ENCODE measurements around the gene SUSD1.

SUSD1 gene

DNA sequence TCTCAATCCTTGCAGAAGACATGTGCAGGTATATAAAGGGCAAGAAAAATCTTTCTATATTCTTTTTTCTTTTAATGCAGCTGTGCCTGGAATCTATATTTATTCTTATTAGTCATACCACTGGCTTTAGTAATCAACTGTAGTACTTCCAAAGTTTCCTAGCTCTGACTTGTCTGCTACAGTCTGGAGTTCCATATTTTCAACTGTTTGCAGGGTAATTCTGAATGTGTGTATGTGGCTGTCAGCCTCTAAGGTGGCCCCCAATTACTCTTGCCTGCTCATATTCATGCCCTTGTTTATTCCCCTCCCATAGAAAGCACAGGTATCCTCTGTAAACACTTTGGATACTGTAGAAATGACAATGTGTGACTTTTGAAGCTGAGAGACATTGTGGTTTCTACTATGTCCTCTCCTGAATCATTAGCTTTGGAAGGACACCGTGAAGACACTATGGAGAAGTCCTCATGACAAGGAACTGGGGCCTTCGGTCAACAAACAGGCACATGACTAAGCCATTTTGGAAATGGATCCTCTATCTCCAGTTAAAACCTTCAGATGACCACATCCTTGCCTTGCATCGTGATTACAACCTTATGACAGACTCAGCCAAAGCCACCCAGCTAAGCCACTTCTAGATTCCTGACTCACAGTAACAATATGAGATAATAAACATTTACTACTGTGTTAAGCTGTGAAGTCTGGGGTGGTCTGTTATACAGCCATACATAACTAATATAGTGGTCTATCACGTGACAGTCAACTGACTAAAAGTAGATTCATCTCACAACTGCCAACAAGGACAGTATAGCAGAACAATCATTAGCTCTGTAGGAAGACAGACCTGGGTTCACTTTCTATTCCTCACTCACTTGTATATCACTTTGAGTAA is 49.5 kb upstream of the SUSD1 start:
- Histone ChIP-seq H3K4me3 (ENCODE audit: low read depth, low read length) (no peak overlapping the region), H3K4me1 (ENCODE audit: control insufficient read depth, insufficient read depth, low read length) (no peaks in the 10 kb centered on the region), H3K36me3 (ENCODE audit: control insufficient read depth in 2 of 2, insufficient read depth in 1 of 2, low read length in 2 of 2) (peaks cover 0 to 20% of the 10 kb centered on the region in 2 experiments; a peak in 1 of 3 replicates), H3K27ac (ENCODE audit: extremely low read depth, low read depth, low read length) (no peak overlapping the region), H3K9me3 (ENCODE audit: control insufficient read depth, insufficient read depth, low read depth, low read length) (no peaks in the 10 kb centered on the region)
- TF ChIP-seq BCL11B (tag by site-specific recombination; IDR thresholded peaks at IDR 0.05; ENCODE audit: low read depth), result no peak
- TF ChIP-seq ZNF596 (tag by site-specific recombination; IDR thresholded peaks at IDR 0.05), result no peak
- no peak for TF ChIP-seq ZBTB21 (tag by site-specific recombination; IDR thresholded peaks at IDR 0.05)
- no peak for TF ChIP-seq ZNF791 (tag by site-specific recombination; IDR thresholded peaks at IDR 0.05)
- TF ChIP-seq, protein P1, sequence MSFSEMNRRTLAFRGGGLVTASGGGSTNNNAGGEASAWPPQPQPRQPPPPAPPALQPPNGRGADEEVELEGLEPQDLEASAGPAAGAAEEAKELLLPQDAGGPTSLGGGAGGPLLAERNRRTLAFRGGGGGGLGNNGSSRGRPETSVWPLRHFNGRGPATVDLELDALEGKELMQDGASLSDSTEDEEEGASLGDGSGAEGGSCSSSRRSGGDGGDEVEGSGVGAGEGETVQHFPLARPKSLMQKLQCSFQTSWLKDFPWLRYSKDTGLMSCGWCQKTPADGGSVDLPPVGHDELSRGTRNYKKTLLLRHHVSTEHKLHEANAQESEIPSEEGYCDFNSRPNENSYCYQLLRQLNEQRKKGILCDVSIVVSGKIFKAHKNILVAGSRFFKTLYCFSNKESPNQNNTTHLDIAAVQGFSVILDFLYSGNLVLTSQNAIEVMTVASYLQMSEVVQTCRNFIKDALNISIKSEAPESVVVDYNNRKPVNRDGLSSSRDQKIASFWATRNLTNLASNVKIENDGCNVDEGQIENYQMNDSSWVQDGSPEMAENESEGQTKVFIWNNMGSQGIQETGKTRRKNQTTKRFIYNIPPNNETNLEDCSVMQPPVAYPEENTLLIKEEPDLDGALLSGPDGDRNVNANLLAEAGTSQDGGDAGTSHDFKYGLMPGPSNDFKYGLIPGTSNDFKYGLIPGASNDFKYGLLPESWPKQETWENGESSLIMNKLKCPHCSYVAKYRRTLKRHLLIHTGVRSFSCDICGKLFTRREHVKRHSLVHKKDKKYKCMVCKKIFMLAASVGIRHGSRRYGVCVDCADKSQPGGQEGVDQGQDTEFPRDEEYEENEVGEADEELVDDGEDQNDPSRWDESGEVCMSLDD (tag by site-specific recombination; IDR thresholded peaks at IDR 0.05), result no peak
- POLR2A ChIA-PET, result no interaction called here
- CTCF ChIA-PET, result interaction anchor here (0.9 to 1.2 kb wide), 3 partner anchors 10 to 137 kb away, joined by 3 to 4 read pairs (median 3); no protein-coding TSS in a partner anchor

DNA sequence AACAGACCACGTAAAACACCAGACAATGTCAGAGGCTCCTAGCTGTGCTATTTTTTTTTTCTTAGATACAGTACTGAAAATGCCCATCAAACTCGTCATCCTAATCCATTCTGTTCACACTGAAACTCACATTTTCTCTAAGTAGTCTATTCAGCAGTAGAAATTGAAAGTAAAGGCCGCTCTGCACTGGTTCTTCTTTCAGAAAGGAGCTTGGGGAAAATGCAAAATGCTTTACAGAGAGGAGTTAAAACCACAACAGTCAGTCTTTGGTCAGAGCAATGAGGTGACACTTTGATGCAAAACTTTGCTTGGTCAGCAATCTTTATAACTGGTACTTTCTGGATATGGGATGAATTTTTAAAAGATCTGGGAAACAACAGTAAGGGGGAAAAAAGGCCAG is 43.8 kb upstream of the SUSD1 start:
- TF ChIP-seq, protein P2, sequence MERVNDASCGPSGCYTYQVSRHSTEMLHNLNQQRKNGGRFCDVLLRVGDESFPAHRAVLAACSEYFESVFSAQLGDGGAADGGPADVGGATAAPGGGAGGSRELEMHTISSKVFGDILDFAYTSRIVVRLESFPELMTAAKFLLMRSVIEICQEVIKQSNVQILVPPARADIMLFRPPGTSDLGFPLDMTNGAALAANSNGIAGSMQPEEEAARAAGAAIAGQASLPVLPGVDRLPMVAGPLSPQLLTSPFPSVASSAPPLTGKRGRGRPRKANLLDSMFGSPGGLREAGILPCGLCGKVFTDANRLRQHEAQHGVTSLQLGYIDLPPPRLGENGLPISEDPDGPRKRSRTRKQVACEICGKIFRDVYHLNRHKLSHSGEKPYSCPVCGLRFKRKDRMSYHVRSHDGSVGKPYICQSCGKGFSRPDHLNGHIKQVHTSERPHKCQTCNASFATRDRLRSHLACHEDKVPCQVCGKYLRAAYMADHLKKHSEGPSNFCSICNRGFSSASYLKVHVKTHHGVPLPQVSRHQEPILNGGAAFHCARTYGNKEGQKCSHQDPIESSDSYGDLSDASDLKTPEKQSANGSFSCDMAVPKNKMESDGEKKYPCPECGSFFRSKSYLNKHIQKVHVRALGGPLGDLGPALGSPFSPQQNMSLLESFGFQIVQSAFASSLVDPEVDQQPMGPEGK (tag by site-specific recombination; IDR thresholded peaks at IDR 0.05), result no peak
- no peak for TF ChIP-seq ZNF341 (tag by site-specific recombination; IDR thresholded peaks at IDR 0.05; ENCODE audit: low read depth)
- TF ChIP-seq ZNF530 (tag by site-specific recombination; IDR thresholded peaks at IDR 0.05; ENCODE audit: low read depth), result no peak
- no peak for TF ChIP-seq SALL2 (tag by site-specific recombination; IDR thresholded peaks at IDR 0.05; ENCODE audit: borderline replicate concordance)
- no peak for TF ChIP-seq SP2 (tag by site-specific recombination; IDR thresholded peaks at IDR 0.05)
- TF ChIP-seq ZNF624 (tag by site-specific recombination; IDR thresholded peaks at IDR 0.05), result no peak
- no peak for TF ChIP-seq SCRT1 (tag by site-specific recombination; IDR thresholded peaks at IDR 0.05; ENCODE audit: borderline replicate concordance)
- no peak for TF ChIP-seq YY2 (tag by site-specific recombination; IDR thresholded peaks at IDR 0.05)
- CTCF ChIA-PET, result no interaction called here
- Histone ChIP-seq H3K4me3 (ENCODE audit: low read depth, low read length) (no peak overlapping the region), H3K9me3 (ENCODE audit: control insufficient read depth, insufficient read depth, low read depth, low read length) (no peaks in the 10 kb centered on the region), H3K36me3 (ENCODE audit: control insufficient read depth in 2 of 2, insufficient read depth in 1 of 2, low read length in 2 of 2) (no peaks in the 10 kb centered on the region), H3K27ac (ENCODE audit: extremely low read depth, low read depth, low read length) (no peak overlapping the region), H3K4me1 (ENCODE audit: control insufficient read depth, insufficient read depth, low read length) (no peaks in the 10 kb centered on the region)
- POLR2A ChIA-PET, result no interaction called here

DNA sequence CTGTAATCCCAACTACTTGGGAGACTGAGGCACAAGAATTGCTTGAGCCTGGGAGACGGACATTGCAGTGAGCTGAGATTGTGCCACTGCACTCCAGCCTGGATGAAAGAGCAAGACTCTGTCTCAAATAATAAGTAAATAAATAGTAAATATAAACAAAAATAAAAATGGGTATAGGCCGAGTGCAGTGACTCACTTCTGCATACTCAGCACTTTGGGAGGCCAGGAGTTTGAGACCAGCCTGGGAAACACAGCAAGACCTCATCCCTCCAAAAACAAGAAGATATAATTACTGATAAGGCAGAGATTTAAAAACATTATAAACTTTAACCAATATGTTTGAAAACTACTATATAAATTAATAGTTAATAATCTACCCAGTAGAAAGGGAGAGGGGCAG is 37.8 kb upstream of the SUSD1 start:
- ChIA-PET POLR2A (no interaction called here), CTCF (no interaction called here)
- H3K36me3 ChIP-seq (ENCODE audit: control insufficient read depth in 2 of 2, insufficient read depth in 1 of 2, low read length in 2 of 2), result peaks cover 0 to 11% of the 10 kb centered on the region in 2 experiments; a peak in 1 of 3 replicates

More for the DNA sequence above, 37.8 kb upstream of the SUSD1 start:
- H3K4me3 ChIP-seq (ENCODE audit: low read depth, low read length), result no peak overlapping the region
- H3K9me3 ChIP-seq (ENCODE audit: control insufficient read depth, insufficient read depth, low read depth, low read length), result no peaks in the 10 kb centered on the region
- no peak overlapping the region for H3K27ac ChIP-seq (ENCODE audit: extremely low read depth, low read depth, low read length)
- no peak for TF ChIP-seq ZNF623 (tag by site-specific recombination; IDR thresholded peaks at IDR 0.05)
- no peaks in the 10 kb centered on the region for H3K4me1 ChIP-seq (ENCODE audit: control insufficient read depth, insufficient read depth, low read length)

Measured in HEK293 (cell line).